NCI-H345 treated with DMSO at 0.1 percent for 48 hours (cell line): ENCODE data around the gene GTF3C2.

Experiments used
- DNase-seq: peaks from one replicate; lab custom pipeline; 2025; ENCODE audit not compliant: unreplicated experiment; lab: John Stamatoyannopoulos, UW

Gene GTF3C2

DNA sequence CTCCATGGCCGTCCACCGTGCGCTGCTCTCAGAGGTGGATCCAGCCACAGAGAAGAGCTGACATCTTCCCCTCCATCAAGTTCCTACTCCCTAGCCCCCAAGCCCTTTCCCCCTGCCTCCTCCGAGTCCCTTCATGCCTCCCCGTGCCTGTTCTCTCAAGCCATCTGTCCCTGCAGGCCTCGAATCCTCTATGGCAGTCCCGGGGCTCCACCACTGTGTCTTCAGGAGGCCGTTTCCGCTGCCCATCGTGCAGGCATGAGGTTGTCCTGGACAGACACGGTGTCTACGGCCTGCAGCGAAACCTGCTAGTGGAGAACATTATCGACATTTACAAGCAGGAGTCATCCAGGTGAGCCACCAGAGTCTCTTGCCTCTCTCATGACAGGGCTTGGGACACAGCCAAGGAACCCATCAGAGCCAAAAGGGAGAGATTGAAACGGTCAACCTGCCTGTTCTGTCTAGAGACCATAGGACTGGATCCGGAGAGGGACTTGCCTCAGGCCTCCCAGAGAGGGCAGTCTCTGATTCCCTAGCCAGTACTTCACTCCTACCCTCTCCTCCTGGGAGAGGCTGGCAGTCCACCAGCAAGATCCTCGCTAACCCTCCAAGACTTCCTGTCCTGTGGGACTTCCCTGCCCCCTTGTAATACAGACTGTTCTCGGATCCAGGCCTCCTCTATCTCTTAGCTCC is 58.0 kb downstream of the GTF3C2 start:
- DNase-seq, result no peak

GRCh38 chr2:27297195-27297594 is 59.4 kb downstream of the GTF3C2 start:
- DNase-seq, result no peak

DNA sequence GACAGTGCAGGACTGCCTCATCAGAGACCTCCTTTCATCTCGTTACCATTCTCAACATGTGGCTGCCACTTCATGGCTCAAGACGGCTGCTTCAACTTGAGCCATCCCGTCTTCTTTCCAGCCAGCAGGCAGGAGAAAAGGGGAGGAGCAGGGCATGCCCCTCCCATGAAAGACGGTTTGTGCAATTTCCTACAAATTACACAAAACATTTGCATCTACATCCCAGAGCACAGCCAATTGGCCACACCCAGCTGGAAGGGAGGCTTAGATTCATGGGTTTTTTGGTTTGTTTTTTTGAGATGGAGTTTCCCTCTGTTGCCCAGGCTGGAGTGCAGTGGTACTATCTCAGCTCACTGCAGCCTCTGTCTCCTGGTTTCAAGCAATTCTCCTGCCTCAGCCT is 60.1 kb downstream of the GTF3C2 start:
- DNase-seq, result no peak

DNA sequence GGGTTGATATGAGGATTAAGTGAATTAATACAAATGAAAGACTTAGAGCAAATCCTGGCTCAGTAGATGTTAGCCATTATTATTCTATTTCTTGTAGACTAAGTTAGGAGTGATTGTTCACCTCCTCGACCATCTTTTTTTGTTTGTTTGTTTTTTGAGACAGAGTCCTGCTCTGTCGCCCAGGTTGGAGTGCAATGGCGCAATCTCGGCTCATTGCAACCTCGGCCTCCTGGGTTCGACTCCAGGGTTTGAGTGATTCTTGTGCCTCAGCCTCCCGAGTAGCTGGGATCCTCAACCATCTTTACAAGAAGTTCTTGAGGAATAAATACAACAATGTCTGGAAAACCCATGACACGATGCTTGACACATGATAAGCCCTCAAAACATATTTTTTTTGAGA is 61.6 kb downstream of the GTF3C2 start:
- no peak for DNase-seq

GRCh38 chr2:27291865-27292264 is 64.7 kb downstream of the GTF3C2 start:
- DNase-seq, result no peak

DNA sequence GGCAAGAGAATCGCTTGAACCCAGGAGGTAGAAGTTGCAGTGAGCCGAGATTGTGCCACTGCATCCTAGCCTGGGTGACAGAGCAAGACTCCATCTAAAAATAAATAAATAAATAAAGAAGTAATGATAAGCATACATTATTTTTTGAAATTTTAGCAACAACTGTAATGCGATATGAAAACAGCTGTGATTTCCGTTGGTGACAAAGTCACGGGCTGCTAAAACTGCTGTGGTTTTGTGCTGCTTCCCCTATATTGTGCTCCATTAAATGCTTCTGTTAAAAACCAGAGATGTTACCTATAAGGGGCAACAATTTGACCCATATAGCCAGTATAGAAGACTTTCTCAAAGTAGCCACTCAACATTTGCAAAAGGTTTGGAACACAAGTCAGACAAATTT is 66.0 kb downstream of the GTF3C2 start:
- DNase-seq, result no peak

DNA sequence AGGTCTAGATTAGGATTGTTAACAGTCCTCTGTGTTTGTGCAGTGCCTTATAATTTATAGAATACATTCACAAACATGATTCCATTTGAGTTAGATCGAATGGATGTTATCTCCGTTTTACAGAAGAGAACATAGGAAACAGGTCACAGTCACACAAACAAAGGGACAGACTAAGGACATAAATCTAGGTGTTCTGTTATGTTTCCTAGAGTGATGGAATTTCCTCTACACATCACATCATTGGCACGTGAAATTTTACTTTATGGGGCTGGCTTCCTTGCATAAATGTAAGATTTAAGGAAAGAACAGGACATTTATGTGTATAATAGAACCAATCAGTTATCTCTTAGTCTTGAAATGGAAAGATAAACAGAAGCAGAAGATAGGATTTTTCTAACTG is 68.0 kb downstream of the GTF3C2 start:
- DNase-seq, result no peak

- DNase-seq, result no peak
These were observed 71.1 kb downstream of the GTF3C2 start for GRCh38 chr2:27285481-27285880.

DNA sequence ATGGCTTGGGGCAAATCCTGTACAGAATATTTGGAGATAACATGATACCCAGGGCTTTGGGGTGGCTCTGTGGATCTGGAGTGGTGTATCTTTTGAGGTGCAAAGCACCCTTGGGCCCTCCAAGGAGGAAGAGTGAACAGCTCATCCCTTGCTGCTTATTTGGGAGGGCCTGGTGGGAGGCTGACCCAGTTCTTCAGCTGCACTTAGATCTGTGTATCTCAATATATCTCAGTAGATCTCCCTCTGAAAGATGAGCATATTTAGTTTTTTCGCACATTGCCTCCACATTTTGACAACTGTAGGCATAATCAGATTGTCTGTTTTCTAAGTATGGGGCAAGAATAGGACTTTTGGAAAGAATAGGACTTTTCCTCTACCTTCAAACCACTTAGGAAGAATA is 71.6 kb downstream of the GTF3C2 start:
- no peak for DNase-seq

DNA sequence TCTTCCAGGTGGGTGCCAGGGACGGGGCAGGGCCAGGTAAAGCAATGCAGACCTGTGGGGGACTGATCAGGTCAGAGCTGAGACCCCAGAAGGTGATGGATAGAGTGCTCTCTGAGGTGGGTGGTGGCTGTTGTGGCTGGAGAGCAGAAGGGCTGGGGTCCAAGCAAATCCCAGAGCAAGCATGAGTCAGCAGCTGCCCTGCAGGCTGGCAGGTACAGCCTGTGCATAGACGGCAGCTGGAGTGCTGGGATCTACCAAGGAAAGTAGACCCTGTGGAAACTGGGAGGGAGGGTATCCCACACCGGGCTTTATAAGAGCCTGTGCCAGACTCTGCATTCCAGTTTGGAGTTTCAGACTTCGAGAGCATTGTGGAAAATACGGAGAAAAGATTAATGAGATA is 73.7 kb downstream of the GTF3C2 start:
- no peak for DNase-seq

DNA sequence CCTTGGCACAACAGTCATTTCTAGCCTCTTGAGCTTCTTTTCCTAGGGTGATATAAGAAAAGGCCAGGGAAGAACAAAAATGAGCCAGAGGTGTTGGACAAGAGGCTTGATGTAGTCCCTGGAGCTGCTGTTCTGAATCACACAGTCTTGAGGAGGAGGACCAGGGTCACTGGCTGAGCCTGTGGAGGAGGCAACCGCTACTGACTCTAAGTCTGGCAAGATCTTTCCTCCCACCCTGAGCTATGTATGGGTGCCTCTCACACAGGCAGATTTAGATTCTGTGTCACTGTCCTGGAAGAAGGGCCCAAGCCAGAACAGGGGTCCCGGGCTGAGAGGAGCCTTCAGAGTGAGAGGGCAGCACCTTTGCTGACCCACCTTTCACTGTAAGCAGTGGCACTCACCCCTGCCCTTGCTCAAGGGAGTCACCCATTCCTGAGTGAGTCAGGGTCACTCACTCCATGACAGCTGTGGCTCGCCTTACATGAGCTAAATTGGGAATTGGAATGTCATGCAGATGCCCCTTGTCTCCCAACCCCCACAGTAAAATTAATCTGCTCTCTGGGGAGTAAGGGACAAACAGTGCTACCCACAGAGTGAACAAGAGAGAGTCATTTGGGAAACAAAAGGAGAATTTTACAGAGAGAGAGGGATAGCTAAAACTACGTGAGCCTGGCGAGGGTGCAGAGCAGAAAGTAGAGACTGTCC is 74.6 kb downstream of the GTF3C2 start, which contains the start of gene TRIM54:
Gene TRIM54, plus strand, starts transcription at position 575 of the 705 bp plus-strand sequence. CDS start 303 bp downstream, outside the sequence.
- DNase-seq, result no peak

- DNase-seq, result no peak
These were observed 75.1 kb downstream of the GTF3C2 start for GRCh38 chr2:27281442-27281841.

DNA sequence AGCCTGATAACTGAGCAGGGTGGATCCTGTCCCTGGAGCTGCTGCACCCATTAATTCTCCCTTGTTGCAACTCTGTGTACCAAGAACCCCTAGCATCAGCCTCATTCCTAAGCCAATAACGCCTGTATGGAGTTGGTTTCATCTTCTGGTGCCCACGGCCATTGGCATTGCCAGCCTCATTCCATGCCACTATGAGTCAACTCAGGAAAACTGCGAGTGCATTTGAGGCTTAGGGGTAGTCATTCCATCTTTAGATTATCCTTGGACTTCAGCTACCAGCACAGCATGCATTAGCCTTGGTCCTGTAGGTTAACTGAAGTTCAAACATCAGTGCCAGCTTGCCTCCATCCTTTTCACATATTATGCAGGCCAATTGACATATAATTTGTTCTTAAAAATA is 75.7 kb downstream of the GTF3C2 start:
- DNase-seq, result no peak

GRCh38 chr2:27278010-27278409 is 78.6 kb downstream of the GTF3C2 start:
- DNase-seq, result no peak
